Neural cell (in vitro differentiated cells): ENCODE measurements around the gene NFS1. TPM values are rescaled to one million over a fixed set of nuclear protein-coding genes. Genes with fewer than 3 reads are reported as not detected.

Experiments used
- H2AFZ ChIP-seq: fragments of 200-600, 300-800 bp; sonication (generic), shearing (Covaris generic); 2 replicates; pipeline ENCODE4 v1.6.0; 2014; ENCODE audit warnings: low read depth, mild to moderate bottlenecking, antibody characterized with exemption, low read length, moderate library complexity
- H3F3A ChIP-seq: fragments of 200-600 bp; shearing (Covaris generic); 2 replicates; pipeline ENCODE4 v1.6.1; 2016; ENCODE audit warnings: mild to moderate bottlenecking, moderate library complexity, mixed read lengths, antibody characterized with exemption, low read length; ENCODE audit not compliant: insufficient read depth, poor library complexity, severe bottlenecking
- H3K27ac ChIP-seq: fragments of 200-600, 300-800 bp; sonication (generic), shearing (Covaris generic); 2 replicates; pipeline ENCODE4 v1.5.1; 2014; ENCODE audit warnings: mild to moderate bottlenecking, low read length, moderate library complexity
- H3K27me3 ChIP-seq: fragments of 300-800, 200-600 bp; sonication (generic), shearing (Covaris generic); 2 replicates; pipeline ENCODE4 v1.6.0; 2014; ENCODE audit warnings: mild to moderate bottlenecking, low read depth, low read length, moderate library complexity; ENCODE audit not compliant: insufficient read depth
- H3K36me3 ChIP-seq: fragments of 300-800, 200-600 bp; sonication (generic), shearing (Covaris generic); 2 replicates; pipeline ENCODE4 v1.5.1; 2014; ENCODE audit warnings: mild to moderate bottlenecking, antibody characterized with exemption, low read length, moderate library complexity; ENCODE audit not compliant: insufficient read depth
- H3K4me2 ChIP-seq: fragments of 300-800, 200-600 bp; sonication (generic), shearing (Covaris generic); 2 replicates; pipeline ENCODE4 v1.6.0; 2014; ENCODE audit warnings: mild to moderate bottlenecking, low read length
- H3K4me3 ChIP-seq: fragments of 300-800, 200-600 bp; sonication (generic), shearing (Covaris generic); 2 replicates; pipeline ENCODE4 v1.5.1; 2014; ENCODE audit warnings: mild to moderate bottlenecking, low read length, moderate library complexity
- H3K79me2 ChIP-seq: fragments of 200-600 bp; shearing (Covaris generic); replicated peaks from 2 replicates; pipeline ENCODE4 v1.6.0; 2014; ENCODE audit warnings: mild to moderate bottlenecking, low read length, moderate library complexity; ENCODE audit not compliant: insufficient read depth
- H3K9ac ChIP-seq: fragments of 300-800, 200-600 bp; sonication (generic), shearing (Covaris generic); 2 replicates; pipeline ENCODE4 v1.6.1; 2016; ENCODE audit warnings: mild to moderate bottlenecking, low read length, mixed read lengths
- H3K9me2 ChIP-seq: fragments of 200-600 bp; shearing (Covaris generic); 2 replicates; pipeline ENCODE4 v1.6.1; 2016; ENCODE audit warnings: mild to moderate bottlenecking, low read length, mixed read lengths; ENCODE audit not compliant: insufficient read depth
- H3K9me3 ChIP-seq: fragments of 200-600, 300-800 bp; sonication (generic), shearing (Covaris generic); 2 replicates; pipeline ENCODE4 v1.6.1; 2016; ENCODE audit warnings: mild to moderate bottlenecking, mixed run types, low read length, moderate library complexity, mixed read lengths
- H4K20me1 ChIP-seq: fragments of 200-600 bp; shearing (Covaris generic); 2 replicates; pipeline ENCODE4 v1.6.1; 2016; ENCODE audit warnings: mild to moderate bottlenecking, mixed run types; ENCODE audit not compliant: insufficient read depth
- EP300 ChIP-seq: fragments of 450-650 bp; conservative IDR thresholded peaks from 2 replicates; pipeline ENCODE4 v1.6.1; 2014; ENCODE audit warnings: antibody characterized with exemption, mild to moderate bottlenecking, moderate library complexity; ENCODE audit not compliant: poor library complexity, severe bottlenecking
- EZH2 ChIP-seq: fragments of 200-600, 300-800 bp; shearing (Covaris generic), sonication (generic); IDR thresholded peaks from 2 replicates; pipeline ENCODE4 v1.6.1; 2014; ENCODE audit warnings: antibody characterized with exemption, low read length, borderline replicate concordance, mild to moderate bottlenecking; ENCODE audit not compliant: insufficient read depth, poor library complexity, severe bottlenecking
- MXI1 ChIP-seq: fragments of 450-650 bp; conservative IDR thresholded peaks from 2 replicates; pipeline ENCODE4 v1.6.1; 2014; ENCODE audit warnings: antibody characterized with exemption, mild to moderate bottlenecking; ENCODE audit not compliant: poor library complexity, severe bottlenecking
- POLR2AphosphoS5 ChIP-seq: IDR thresholded peaks from 2 replicates; pipeline ENCODE4 v1.6.1; 2012
- RAD21 ChIP-seq: fragments of 450-650 bp; conservative IDR thresholded peaks from 2 replicates; pipeline ENCODE4 v1.6.1; 2014; ENCODE audit warnings: antibody characterized with exemption, mild to moderate bottlenecking, moderate library complexity
- SMC3 ChIP-seq: fragments of 450-650 bp; conservative IDR thresholded peaks from 2 replicates; pipeline ENCODE4 v1.6.1; 2014; ENCODE audit warnings: antibody characterized with exemption, mild to moderate bottlenecking, moderate library complexity; ENCODE audit not compliant: poor library complexity
- TAF1 ChIP-seq: IDR thresholded peaks from 2 replicates; pipeline ENCODE4 v1.6.1; 2012; ENCODE audit warnings: low read depth
- polyA plus RNA-seq: library from polyadenylated mRNA; depleted of rRNA; stranded (reverse); fragments of >200 nt; gene quantifications from 2 replicates; pipeline ENCODE4 v1.2.3, GENCODE V29; 2014
- TF ChIP-seq, protein P1 (sequence below): fragments of 450-650 bp; IDR thresholded peaks from 2 replicates; pipeline ENCODE4 v1.5.1; 2014; ENCODE audit warnings: antibody characterized with exemption, mild to moderate bottlenecking, moderate library complexity; ENCODE audit not compliant: poor library complexity, severe bottlenecking
- TF ChIP-seq, protein P2 (sequence below): IDR thresholded peaks from 2 replicates; pipeline ENCODE4 v1.6.1; 2012; ENCODE audit warnings: borderline replicate concordance

The NFS1 gene
- polyA plus RNA-seq, 1 donor from 2014 or later, result 55.2 TPM

DNA sequence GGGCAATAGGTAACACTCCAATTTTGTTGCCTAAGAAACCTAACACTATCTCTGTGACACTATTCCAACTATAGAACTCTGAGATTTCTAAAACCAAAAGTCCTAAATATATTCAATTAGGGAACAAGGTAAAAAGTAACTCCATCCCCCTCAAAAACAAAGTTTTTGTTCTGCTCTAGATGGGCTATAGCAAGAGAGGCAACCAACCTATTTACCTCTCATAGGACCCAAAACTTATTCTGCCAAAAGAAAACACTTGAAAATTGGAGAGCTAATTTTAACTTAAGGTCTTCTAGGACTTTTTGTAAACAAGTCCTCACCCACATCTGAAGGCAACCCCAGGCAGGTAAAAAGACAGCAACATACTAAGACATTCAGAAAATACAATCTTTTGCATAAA, 35.2 kb upstream of the NFS1 start:
- H3K79me2 ChIP-seq, result peaks cover 86% of the 10 kb centered on the region
- H3K4me3 ChIP-seq, result peak overlapping the region; percentile 3
- H3K9ac ChIP-seq, result no peak overlapping the region
- no peaks in the 10 kb centered on the region for H3K27me3 ChIP-seq
- H4K20me1 ChIP-seq, result peaks cover 70% of the 10 kb centered on the region
- H3K9me3 ChIP-seq, result no peaks in the 10 kb centered on the region
- no peak overlapping the region for H3K4me2 ChIP-seq
- H3K36me3 ChIP-seq, result peaks cover 18% of the 10 kb centered on the region
- no peak overlapping the region for H3K27ac ChIP-seq
- no peaks in the 10 kb centered on the region for H3F3A ChIP-seq
- no peaks in the 10 kb centered on the region for H3K9me2 ChIP-seq
- no peak for TF ChIP-seq POLR2AphosphoS5
- no peak for TF ChIP-seq RAD21
- TF ChIP-seq SMC3, result no peak
- no peak for TF ChIP-seq EP300
- TF ChIP-seq MXI1, result no peak
- no peak overlapping the region for H2AFZ ChIP-seq

DNA sequence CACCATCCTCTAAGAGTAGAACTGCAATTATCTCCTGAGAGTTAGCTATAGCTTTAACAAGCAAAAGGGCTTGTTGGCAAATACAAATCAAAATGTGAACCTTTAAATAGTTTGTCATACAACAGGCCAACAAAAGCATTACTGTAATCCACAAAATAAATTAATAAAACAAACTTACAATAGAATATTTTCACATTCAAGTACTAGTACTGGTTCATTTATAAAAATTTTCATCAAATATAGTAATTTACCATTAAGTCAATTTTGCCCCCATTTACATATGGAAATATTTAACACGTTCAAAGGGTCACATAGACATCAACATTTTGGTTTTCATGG, 33.5 kb upstream of the NFS1 start:
- Histone ChIP-seq H3K9ac (no peak overlapping the region), H3K79me2 (peaks cover 79% of the 10 kb centered on the region), H4K20me1 (peaks cover 67% of the 10 kb centered on the region), H3F3A (no peaks in the 10 kb centered on the region), H3K36me3 (peaks cover 9% of the 10 kb centered on the region), H3K27ac (no peak overlapping the region), H3K9me3 (no peaks in the 10 kb centered on the region), H3K4me3 (no peak overlapping the region), H3K4me2 (no peak overlapping the region), H3K9me2 (no peaks in the 10 kb centered on the region), H2AFZ (no peak overlapping the region), H3K27me3 (no peaks in the 10 kb centered on the region)
- TF ChIP-seq EP300 (no peak), MXI1 (no peak)
- TF ChIP-seq, protein P1, sequence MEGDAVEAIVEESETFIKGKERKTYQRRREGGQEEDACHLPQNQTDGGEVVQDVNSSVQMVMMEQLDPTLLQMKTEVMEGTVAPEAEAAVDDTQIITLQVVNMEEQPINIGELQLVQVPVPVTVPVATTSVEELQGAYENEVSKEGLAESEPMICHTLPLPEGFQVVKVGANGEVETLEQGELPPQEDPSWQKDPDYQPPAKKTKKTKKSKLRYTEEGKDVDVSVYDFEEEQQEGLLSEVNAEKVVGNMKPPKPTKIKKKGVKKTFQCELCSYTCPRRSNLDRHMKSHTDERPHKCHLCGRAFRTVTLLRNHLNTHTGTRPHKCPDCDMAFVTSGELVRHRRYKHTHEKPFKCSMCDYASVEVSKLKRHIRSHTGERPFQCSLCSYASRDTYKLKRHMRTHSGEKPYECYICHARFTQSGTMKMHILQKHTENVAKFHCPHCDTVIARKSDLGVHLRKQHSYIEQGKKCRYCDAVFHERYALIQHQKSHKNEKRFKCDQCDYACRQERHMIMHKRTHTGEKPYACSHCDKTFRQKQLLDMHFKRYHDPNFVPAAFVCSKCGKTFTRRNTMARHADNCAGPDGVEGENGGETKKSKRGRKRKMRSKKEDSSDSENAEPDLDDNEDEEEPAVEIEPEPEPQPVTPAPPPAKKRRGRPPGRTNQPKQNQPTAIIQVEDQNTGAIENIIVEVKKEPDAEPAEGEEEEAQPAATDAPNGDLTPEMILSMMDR, result no peak

DNA sequence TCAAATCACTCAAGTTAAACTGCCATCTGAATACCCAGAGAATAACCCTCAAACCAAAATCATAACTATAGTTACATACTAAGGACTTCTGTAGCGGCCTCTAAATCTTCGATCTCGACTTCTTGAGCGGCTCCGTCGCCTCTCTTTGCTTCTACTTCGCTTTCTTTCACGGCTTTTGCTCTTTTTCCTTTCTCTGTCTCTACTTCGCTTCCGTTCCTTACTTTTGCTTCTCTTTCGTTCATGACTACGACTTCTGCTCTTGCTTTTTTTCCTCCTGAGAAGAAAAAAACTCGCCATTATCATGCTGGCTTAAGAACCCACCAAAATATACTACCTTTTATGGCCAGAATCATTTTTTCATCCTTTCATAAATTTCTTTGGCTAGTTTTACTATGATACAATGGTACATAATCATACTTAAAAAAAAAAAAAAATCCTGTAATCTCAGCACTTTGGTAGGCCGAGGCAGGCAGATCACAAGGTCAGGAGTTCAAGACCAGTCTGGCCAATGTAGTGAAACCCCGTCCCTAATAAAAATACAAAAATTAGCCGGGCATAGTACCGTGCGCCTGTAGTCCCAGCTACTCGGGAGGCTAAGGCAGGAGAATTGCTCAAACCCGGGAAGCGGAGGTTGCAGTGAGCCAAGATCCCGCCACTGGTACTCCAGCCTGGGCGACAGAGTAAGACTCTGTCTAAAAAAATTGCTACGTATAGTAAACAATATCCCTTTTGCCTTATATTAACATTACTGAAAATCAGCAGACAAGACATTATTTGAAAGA, 32.9 kb upstream of the NFS1 start:
- TF ChIP-seq SMC3 (no peak), POLR2AphosphoS5 (no peak), TAF1 (no peak), RAD21 (no peak), EZH2 (no peak), EP300 (no peak), MXI1 (no peak)
- TF ChIP-seq, protein P1, result no peak
- TF ChIP-seq, protein P2, sequence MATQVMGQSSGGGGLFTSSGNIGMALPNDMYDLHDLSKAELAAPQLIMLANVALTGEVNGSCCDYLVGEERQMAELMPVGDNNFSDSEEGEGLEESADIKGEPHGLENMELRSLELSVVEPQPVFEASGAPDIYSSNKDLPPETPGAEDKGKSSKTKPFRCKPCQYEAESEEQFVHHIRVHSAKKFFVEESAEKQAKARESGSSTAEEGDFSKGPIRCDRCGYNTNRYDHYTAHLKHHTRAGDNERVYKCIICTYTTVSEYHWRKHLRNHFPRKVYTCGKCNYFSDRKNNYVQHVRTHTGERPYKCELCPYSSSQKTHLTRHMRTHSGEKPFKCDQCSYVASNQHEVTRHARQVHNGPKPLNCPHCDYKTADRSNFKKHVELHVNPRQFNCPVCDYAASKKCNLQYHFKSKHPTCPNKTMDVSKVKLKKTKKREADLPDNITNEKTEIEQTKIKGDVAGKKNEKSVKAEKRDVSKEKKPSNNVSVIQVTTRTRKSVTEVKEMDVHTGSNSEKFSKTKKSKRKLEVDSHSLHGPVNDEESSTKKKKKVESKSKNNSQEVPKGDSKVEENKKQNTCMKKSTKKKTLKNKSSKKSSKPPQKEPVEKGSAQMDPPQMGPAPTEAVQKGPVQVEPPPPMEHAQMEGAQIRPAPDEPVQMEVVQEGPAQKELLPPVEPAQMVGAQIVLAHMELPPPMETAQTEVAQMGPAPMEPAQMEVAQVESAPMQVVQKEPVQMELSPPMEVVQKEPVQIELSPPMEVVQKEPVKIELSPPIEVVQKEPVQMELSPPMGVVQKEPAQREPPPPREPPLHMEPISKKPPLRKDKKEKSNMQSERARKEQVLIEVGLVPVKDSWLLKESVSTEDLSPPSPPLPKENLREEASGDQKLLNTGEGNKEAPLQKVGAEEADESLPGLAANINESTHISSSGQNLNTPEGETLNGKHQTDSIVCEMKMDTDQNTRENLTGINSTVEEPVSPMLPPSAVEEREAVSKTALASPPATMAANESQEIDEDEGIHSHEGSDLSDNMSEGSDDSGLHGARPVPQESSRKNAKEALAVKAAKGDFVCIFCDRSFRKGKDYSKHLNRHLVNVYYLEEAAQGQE, result no peak
- Histone ChIP-seq H3K27me3 (no peaks in the 10 kb centered on the region), H4K20me1 (peaks cover 67% of the 10 kb centered on the region), H3K9me3 (no peaks in the 10 kb centered on the region), H3K9ac (no peak overlapping the region), H3K27ac (no peak overlapping the region), H3K36me3 (peaks cover 9% of the 10 kb centered on the region), H3K4me3 (no peak overlapping the region), H3F3A (no peaks in the 10 kb centered on the region), H3K79me2 (peaks cover 82% of the 10 kb centered on the region), H3K4me2 (no peak overlapping the region), H2AFZ (no peak overlapping the region), H3K9me2 (no peaks in the 10 kb centered on the region)
